GM23338 (cell line): ENCODE measurements around the gene CIAO3. TPM values are rescaled to one million over a fixed set of nuclear protein-coding genes. Genes with fewer than 3 reads are reported as not detected.

Source experiments
- ATAC-seq: fragments of 200-7000 bp; cut with Tn5 transposase; 3 replicates; pipeline ENCODE4 v1.9.1; 2020
- DNase-seq: peaks from one replicate; pipeline ENCODE4 v3.0.0-alpha.2; 2015; ENCODE audit warnings: low spot score
- H2AFZ ChIP-seq: fragments of 200-600 bp; sonication (generic); 2 replicates; pipeline ENCODE4 v1.8.0; 2016; ENCODE audit warnings: antibody characterized with exemption, mild to moderate bottlenecking, moderate library complexity
- H3F3A ChIP-seq: fragments of 200-600 bp; sonication (generic); replicated peaks from 2 replicates; pipeline ENCODE4 v1.8.0; 2017; ENCODE audit warnings: antibody characterized with exemption, mixed run types, low read depth
- H3K27ac ChIP-seq: fragments of 200-600 bp; sonication (generic); 2 replicates; pipeline ENCODE4 v1.6.1; 2016; ENCODE audit warnings: low read depth
- H3K27me3 ChIP-seq: fragments of 200-600 bp; sonication (generic); 2 replicates; pipeline ENCODE4 v1.8.0; 2016; ENCODE audit warnings: mild to moderate bottlenecking, mixed run types, moderate library complexity; ENCODE audit not compliant: insufficient read depth
- H3K36me3 ChIP-seq: fragments of 200-600 bp; sonication (generic); 2 replicates; pipeline ENCODE4 v1.8.0; 2016; ENCODE audit warnings: mild to moderate bottlenecking; ENCODE audit not compliant: insufficient read depth
- H3K4me1 ChIP-seq: fragments of 200-600 bp; sonication (generic); 2 replicates; pipeline ENCODE4 v1.8.0; 2016; ENCODE audit warnings: mild to moderate bottlenecking, moderate library complexity; ENCODE audit not compliant: insufficient read depth
- H3K4me2 ChIP-seq: fragments of 200-600 bp; sonication (generic); 2 replicates; pipeline ENCODE4 v1.7.1; 2017; ENCODE audit warnings: mixed run types
- H3K4me3 ChIP-seq: fragments of 200-600 bp; sonication (generic); 2 replicates; pipeline ENCODE4 v1.6.1; 2016; ENCODE audit warnings: mixed run types
- H3K79me2 ChIP-seq: fragments of 200-600 bp; sonication (generic); replicated peaks from 2 replicates; pipeline ENCODE4 v1.8.0; 2017; ENCODE audit warnings: mild to moderate bottlenecking; ENCODE audit not compliant: insufficient read depth
- H3K9me2 ChIP-seq: fragments of 200-600 bp; sonication (generic); 2 replicates; pipeline ENCODE4 v1.8.0; 2017; ENCODE audit not compliant: insufficient read depth
- H4K20me1 ChIP-seq: fragments of 200-600 bp; sonication (generic); replicated peaks from 2 replicates; pipeline ENCODE4 v1.8.0; 2017; ENCODE audit warnings: mild to moderate bottlenecking; ENCODE audit not compliant: insufficient read depth
- H3K27ac Mint-ChIP-seq: 2 replicates; pipeline ENCODE4 v1.8.0; 2020; ENCODE audit warnings: inconsistent platforms, mild to moderate bottlenecking, moderate library complexity, mixed read lengths
- H3K27me3 Mint-ChIP-seq: 3 replicates; pipeline ENCODE4 v1.8.0; 2022; ENCODE audit warnings: low read depth, mild to moderate bottlenecking, moderate library complexity, mixed read lengths, inconsistent platforms; ENCODE audit not compliant: insufficient read depth, poor library complexity
- H3K36me3 Mint-ChIP-seq: 3 replicates; pipeline ENCODE4 v1.8.0; 2021; ENCODE audit warnings: low read depth, mild to moderate bottlenecking, inconsistent platforms, moderate library complexity, mixed read lengths
- H3K4me1 Mint-ChIP-seq: 3 replicates; pipeline ENCODE4 v1.8.0; 2020; ENCODE audit warnings: mild to moderate bottlenecking, inconsistent platforms, mixed read lengths
- H3K4me3 Mint-ChIP-seq: 3 replicates; pipeline ENCODE4 v1.8.0; 2021; ENCODE audit warnings: moderate library complexity, mild to moderate bottlenecking, inconsistent platforms, mixed read lengths
- H3K9me3 Mint-ChIP-seq: 3 replicates; pipeline ENCODE4 v1.8.0; 2020; ENCODE audit warnings: moderate library complexity, mild to moderate bottlenecking, inconsistent platforms, mixed read lengths
- ETS1 ChIP-seq: IDR thresholded peaks from 2 replicates; pipeline ENCODE4 v1.6.1; 2016; ENCODE audit warnings: antibody characterized with exemption
- EZH2 ChIP-seq: fragments of 200-600 bp; sonication (generic); IDR thresholded peaks from one replicate; pipeline ENCODE4 v1.8.0; 2017; ENCODE audit warnings: antibody characterized with exemption, mild to moderate bottlenecking, low read depth; ENCODE audit not compliant: unreplicated experiment
- EZH2phosphoT487 ChIP-seq: fragments of 200-600 bp; sonication (generic); IDR thresholded peaks from one replicate; pipeline ENCODE4 v1.8.1; 2018; ENCODE audit warnings: antibody characterized with exemption; ENCODE audit not compliant: unreplicated experiment
- polyA plus RNA-seq: library from polyadenylated mRNA; unstranded; fragments of >200 nt; fragmentation: Nextera tagmentation; extraction: Ambion mirVana; gene quantifications from 2 replicates; pipeline ENCODE4 v1.2.1, GENCODE V29; 2016
- total RNA-seq: library from RNA; depleted of rRNA; stranded (reverse); fragments of >200 nt; shearing (Covaris generic); gene quantifications from 2 replicates; pipeline ENCODE4 v1.2.3, GENCODE V29; 2014
- TF ChIP-seq, protein P1 (sequence below): fragments of 250-450 bp; sonication (Bioruptor Pico); IDR thresholded peaks from 2 replicates; pipeline ENCODE4 v1.5.0; 2020; ENCODE audit warnings: mild to moderate bottlenecking, moderate library complexity

CIAO3 gene
- total and polyA plus RNA-seq, 2 experiments from 2014 or later: 13.0 to 42.3 TPM

GRCh38 chr16:707062-707538 lies 33.7 kb downstream of the CIAO3 start (continued):
- no peak for TF ChIP-seq ETS1
- no peak for TF ChIP-seq EZH2phosphoT487

DNA sequence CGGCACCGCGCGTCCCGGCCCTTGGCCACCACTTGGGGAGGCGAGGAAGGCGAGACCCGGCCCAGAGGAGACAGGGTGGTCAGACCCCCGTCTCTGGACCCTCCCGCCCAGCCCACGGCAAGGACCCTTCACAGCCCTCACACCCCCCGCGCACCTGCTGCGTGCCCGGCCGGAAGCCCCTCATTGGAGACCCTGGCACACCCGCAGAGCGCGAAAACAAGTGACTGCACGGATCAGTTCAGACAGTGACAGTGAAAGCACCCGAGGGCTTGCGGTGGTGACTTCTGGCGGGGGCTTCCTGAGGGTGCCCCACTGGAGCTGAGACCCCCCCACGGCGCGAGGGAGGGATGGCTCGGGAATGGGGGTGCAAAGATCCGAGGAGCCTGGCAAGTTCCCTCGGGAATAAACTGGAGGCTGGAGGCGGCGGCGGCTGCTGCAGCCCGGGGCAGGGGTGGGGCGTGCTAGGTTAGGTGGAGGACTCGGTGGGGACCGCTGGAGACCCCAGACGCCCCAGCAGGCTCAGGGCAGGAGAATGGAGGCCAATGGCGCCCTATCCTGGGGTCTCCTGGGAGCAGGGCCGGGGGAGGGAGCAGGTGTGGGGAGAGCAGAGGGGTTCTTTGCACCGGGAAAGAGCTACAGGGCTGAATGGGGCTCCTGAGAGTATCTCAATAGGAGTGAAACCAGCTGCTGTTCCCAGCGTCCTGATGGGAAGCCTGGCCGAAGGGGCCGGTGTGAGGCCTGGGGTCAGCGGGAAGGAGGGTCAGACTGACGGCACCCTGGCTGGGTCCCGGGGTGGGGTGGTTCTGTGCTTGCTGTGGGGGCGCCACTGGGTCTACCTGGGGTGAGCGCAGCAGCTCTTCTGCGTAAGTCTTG lies 34.4 kb downstream of the CIAO3 start:
- Mint-ChIP-seq H3K27me3 (peaks cover 68% of the 10 kb centered on the region), H3K4me3 (peak overlapping the region; percentile 74), H3K36me3 (no peaks in the 10 kb centered on the region), H3K27ac (no peak overlapping the region), H3K4me1 (no peaks in the 10 kb centered on the region; the same call in 2 of the 3 replicates), H3K9me3 (no peaks in the 10 kb centered on the region)
- peak; percentile 30 for ATAC-seq
- H3K79me2 ChIP-seq: no peaks in the 10 kb centered on the region
- no peaks in the 10 kb centered on the region; the same call in 1 of the 2 replicates for H4K20me1 ChIP-seq
- peak overlapping the region; percentile 88; the same call in 1 of the 2 replicates for H2AFZ ChIP-seq
- no peaks in the 10 kb centered on the region for H3K9me2 ChIP-seq
- H3K4me1 ChIP-seq: no peaks in the 10 kb centered on the region
- H3K27me3 ChIP-seq: peaks cover 76% of the 10 kb centered on the region
- no peaks in the 10 kb centered on the region for H3K36me3 ChIP-seq
- DNase-seq: peak; percentile 76
- peak overlapping the region; percentile 67 for H3K4me3 ChIP-seq
- peak; percentile 42 for TF ChIP-seq EZH2
- TF ChIP-seq, protein P1, sequence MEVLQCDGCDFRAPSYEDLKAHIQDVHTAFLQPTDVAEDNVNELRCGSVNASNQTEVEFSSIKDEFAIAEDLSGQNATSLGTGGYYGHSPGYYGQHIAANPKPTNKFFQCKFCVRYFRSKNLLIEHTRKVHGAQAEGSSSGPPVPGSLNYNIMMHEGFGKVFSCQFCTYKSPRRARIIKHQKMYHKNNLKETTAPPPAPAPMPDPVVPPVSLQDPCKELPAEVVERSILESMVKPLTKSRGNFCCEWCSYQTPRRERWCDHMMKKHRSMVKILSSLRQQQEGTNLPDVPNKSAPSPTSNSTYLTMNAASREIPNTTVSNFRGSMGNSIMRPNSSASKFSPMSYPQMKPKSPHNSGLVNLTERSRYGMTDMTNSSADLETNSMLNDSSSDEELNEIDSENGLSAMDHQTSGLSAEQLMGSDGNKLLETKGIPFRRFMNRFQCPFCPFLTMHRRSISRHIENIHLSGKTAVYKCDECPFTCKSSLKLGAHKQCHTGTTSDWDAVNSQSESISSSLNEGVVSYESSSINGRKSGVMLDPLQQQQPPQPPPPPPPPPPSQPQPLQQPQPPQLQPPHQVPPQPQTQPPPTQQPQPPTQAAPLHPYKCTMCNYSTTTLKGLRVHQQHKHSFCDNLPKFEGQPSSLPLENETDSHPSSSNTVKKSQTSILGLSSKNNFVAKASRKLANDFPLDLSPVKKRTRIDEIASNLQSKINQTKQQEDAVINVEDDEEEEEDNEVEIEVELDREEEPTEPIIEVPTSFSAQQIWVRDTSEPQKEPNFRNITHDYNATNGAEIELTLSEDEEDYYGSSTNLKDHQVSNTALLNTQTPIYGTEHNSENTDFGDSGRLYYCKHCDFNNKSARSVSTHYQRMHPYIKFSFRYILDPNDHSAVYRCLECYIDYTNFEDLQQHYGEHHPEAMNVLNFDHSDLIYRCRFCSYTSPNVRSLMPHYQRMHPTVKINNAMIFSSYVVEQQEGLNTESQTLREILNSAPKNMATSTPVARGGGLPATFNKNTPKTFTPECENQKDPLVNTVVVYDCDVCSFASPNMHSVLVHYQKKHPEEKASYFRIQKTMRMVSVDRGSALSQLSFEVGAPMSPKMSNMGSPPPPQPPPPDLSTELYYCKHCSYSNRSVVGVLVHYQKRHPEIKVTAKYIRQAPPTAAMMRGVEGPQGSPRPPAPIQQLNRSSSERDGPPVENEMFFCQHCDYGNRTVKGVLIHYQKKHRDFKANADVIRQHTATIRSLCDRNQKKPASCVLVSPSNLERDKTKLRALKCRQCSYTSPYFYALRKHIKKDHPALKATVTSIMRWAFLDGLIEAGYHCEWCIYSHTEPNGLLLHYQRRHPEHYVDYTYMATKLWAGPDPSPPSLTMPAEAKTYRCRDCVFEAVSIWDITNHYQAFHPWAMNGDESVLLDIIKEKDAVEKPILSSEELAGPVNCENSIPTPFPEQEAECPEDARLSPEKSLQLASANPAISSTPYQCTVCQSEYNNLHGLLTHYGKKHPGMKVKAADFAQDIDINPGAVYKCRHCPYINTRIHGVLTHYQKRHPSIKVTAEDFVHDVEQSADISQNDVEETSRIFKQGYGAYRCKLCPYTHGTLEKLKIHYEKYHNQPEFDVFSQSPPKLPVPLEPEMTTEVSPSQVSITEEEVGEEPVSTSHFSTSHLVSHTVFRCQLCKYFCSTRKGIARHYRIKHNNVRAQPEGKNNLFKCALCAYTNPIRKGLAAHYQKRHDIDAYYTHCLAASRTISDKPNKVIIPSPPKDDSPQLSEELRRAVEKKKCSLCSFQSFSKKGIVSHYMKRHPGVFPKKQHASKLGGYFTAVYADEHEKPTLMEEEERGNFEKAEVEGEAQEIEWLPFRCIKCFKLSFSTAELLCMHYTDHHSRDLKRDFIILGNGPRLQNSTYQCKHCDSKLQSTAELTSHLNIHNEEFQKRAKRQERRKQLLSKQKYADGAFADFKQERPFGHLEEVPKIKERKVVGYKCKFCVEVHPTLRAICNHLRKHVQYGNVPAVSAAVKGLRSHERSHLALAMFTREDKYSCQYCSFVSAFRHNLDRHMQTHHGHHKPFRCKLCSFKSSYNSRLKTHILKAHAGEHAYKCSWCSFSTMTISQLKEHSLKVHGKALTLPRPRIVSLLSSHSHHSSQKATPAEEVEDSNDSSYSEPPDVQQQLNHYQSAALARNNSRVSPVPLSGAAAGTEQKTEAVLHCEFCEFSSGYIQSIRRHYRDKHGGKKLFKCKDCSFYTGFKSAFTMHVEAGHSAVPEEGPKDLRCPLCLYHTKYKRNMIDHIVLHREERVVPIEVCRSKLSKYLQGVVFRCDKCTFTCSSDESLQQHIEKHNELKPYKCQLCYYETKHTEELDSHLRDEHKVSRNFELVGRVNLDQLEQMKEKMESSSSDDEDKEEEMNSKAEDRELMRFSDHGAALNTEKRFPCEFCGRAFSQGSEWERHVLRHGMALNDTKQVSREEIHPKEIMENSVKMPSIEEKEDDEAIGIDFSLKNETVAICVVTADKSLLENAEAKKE (CRISPR knock-in tag): no peak
- no peak for TF ChIP-seq EZH2phosphoT487
- H3K27ac ChIP-seq: no peak overlapping the region
- H3F3A ChIP-seq: 0 out of 2 replicates have a peak, but pooled peaks cover 6% of the 10 kb centered on the region
- peak overlapping the region; percentile 94 for H3K4me2 ChIP-seq
